ENCODE measurements around the gene CENPU. TPM values are rescaled to one million over a fixed set of nuclear protein-coding genes. Genes with fewer than 3 reads are reported as not detected.
A peak's percentile ranks its signal among the peaks of the same experiment; 100 is the strongest.
"Not testable (repeated sequence)": the region's sequence is repeated elsewhere in the genome, so short reads cannot be mapped to it uniquely, and the experiment has no call there.

Gene CENPU
- total RNA-seq, 5 donors from 2014 or later (not counting 1 experiment from before 2014, with no cell fraction given) = 1.5 to 7.8 (median 3.0) TPM

DNA sequence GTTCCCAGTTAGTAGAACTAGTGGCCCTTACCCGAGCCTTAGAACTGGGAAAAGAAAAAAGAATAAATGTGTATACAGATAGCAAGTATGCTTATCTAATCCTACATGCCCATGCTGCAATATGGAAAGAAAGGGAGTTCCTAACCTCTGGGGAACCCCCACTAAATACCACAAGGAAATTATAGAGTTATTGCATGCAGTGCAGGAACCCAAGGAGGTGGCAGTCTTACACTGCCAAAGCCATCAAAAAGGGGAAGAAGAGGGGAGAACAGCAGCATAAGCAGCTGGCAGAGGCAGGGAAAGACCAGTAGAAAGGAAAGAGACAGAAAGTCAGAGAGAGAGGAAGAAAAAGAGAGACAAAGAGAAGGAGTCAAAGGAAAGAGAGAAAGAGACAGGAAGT, 5.7 kb upstream of the CENPU start:
- Mint-ChIP-seq H3K4me1 (peaks cover 12 to 15% (median 13%) of the 10 kb centered on the region in 3 donors), H3K27ac (peak overlapping the region; percentile 56 to 68)
- H3K4me3 ChIP-seq (ENCODE audit: control insufficient read depth in 1 of 2, extremely low read depth in 1 of 2, low read length in 1 of 2); DNase-seq; CTCF ChIA-PET; H3K27ac ChIP-seq (ENCODE audit: low read length); H3K36me3 ChIP-seq (ENCODE audit: control insufficient read depth in 2 of 2, extremely low read depth in 1 of 2, insufficient read depth in 1 of 2, low read length in 1 of 2); H3K4me3 Mint-ChIP-seq; H3K9me3 ChIP-seq; H3K4me1 ChIP-seq (ENCODE audit: control insufficient read depth in 1 of 2, extremely low read depth in 1 of 2, insufficient read depth in 2 of 2, low read length in 2 of 2); POLR2A ChIA-PET; ATAC-seq (replicated peaks in 1 of 4); H3K27me3 ChIP-seq (replicated peaks in 1 of 2; ENCODE audit: control insufficient read depth in 2 of 2, extremely low read depth in 1 of 2, insufficient read depth in 2 of 2, low read length in 1 of 2); H3K36me3 Mint-ChIP-seq; H3K9me3 Mint-ChIP-seq; H3K27me3 Mint-ChIP-seq: not testable (repeated sequence)
- no CpG with 5 or more reads among the region's 1 CpG for WGBS (ENCODE audit: insufficient coverage)

DNA sequence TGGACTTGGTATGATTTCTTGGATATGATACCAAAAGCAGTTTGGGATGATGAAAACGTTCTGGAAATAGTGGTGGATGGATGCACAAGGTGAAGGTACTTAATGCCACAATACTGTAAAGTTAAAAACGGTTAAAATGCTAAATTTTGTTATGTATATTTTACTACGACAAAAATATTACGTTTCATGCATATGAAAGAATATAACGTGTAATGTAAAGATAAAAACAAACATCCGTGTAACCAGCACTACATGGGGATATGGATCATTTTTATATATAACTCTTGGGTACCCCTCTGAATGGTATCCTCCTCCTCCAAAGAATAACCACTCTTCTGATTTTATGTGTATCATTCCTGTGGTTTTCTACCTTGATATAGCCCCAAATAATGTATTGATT, 862 bp upstream of the CENPU start:
- no peaks in the 10 kb centered on the region for H3K27me3 Mint-ChIP-seq

GRCh38 chr4:184732126-184732525, 1.8 kb downstream of the CENPU start:
- Histone ChIP-seq H3K27ac (ENCODE audit: low read length) (no peak overlapping the region), H3K9me3 (no peaks in the 10 kb centered on the region), H3K4me1 (ENCODE audit: control insufficient read depth in 1 of 2, extremely low read depth in 1 of 2, insufficient read depth in 2 of 2, low read length in 2 of 2) (peaks cover 0 to 10% of the 10 kb centered on the region in 2 experiments), H3K27me3 (replicated peaks in 1 of 2; ENCODE audit: control insufficient read depth in 2 of 2, extremely low read depth in 1 of 2, insufficient read depth in 2 of 2, low read length in 1 of 2) (no peaks in the 10 kb centered on the region), H3K36me3 (ENCODE audit: control insufficient read depth in 2 of 2, extremely low read depth in 1 of 2, insufficient read depth in 1 of 2, low read length in 1 of 2) (no peaks in the 10 kb centered on the region), H3K4me3 (ENCODE audit: control insufficient read depth in 1 of 2, extremely low read depth in 1 of 2, low read length in 1 of 2) (no peak overlapping the region)
- H3K27ac Mint-ChIP-seq = no peak overlapping the region
- no CpG with 5 or more reads among the region's 4 CpGs for WGBS (ENCODE audit: insufficient coverage)
- no peaks in the 10 kb centered on the region for H3K27me3 Mint-ChIP-seq
- H3K36me3 Mint-ChIP-seq = no peaks in the 10 kb centered on the region
- no peak for DNase-seq
- H3K4me1 Mint-ChIP-seq = peaks cover 11 to 18% (median 15%) of the 10 kb centered on the region in 3 donors
- H3K9me3 Mint-ChIP-seq = no peaks in the 10 kb centered on the region
- ChIA-PET CTCF (interaction anchor here in 1 of 2 donors (0.8 kb wide), 1 partner anchor 362 kb away, joined by 3 read pairs; no protein-coding TSS in a partner anchor), POLR2A (no interaction called here)
- H3K4me3 Mint-ChIP-seq = peak overlapping the region; percentile 61 to 89 (median 83)
- no peak for ATAC-seq (replicated peaks in 1 of 4)

More for the DNA sequence above, 862 bp upstream of the CENPU start:
- Mint-ChIP-seq H3K4me3 (peak overlapping the region; percentile 83 to 89 (median 88)), H3K4me1 (peaks cover 18 to 23% (median 22%) of the 10 kb centered on the region in 3 donors), H3K9me3 (no peaks in the 10 kb centered on the region), H3K36me3 (no peaks in the 10 kb centered on the region), H3K27ac (peak overlapping the region; percentile 88)
- peak overlapping the region; percentile 56 for H3K27ac ChIP-seq (ENCODE audit: low read length)
- WGBS (ENCODE audit: insufficient coverage) = no CpG with 5 or more reads among the region's 6 CpGs
- no peak for ATAC-seq (replicated peaks in 1 of 4)
- H3K9me3 ChIP-seq = no peaks in the 10 kb centered on the region
- no peaks in the 10 kb centered on the region for H3K27me3 ChIP-seq (replicated peaks in 1 of 2; ENCODE audit: control insufficient read depth in 2 of 2, extremely low read depth in 1 of 2, insufficient read depth in 2 of 2, low read length in 1 of 2)
- H3K4me3 ChIP-seq (ENCODE audit: control insufficient read depth in 1 of 2, extremely low read depth in 1 of 2, low read length in 1 of 2) = no peak overlapping the region
- ChIA-PET CTCF (interaction anchor here in 1 of 2 donors (0.7 to 2.3 kb wide), 8 partner anchors 11 to 471 kb away, joined by 3 to 12 read pairs (median 5); partner anchors contain the start of genes CASP3 and PRIMPOL), POLR2A (interaction anchor here (0.7 to 1.8 kb wide), 5 partner anchors 11 to 260 kb away, joined by 3 to 8 read pairs (median 3); partner anchors contain the start of genes CASP3 (in 1 of the 2) and PRIMPOL (in 1 of the 2))
- H3K36me3 ChIP-seq (ENCODE audit: control insufficient read depth in 2 of 2, extremely low read depth in 1 of 2, insufficient read depth in 1 of 2, low read length in 1 of 2) = no peaks in the 10 kb centered on the region
- H3K4me1 ChIP-seq (ENCODE audit: control insufficient read depth in 1 of 2, extremely low read depth in 1 of 2, insufficient read depth in 2 of 2, low read length in 2 of 2) = peaks cover 0 to 12% of the 10 kb centered on the region in 2 experiments
- no peak for DNase-seq

DNA sequence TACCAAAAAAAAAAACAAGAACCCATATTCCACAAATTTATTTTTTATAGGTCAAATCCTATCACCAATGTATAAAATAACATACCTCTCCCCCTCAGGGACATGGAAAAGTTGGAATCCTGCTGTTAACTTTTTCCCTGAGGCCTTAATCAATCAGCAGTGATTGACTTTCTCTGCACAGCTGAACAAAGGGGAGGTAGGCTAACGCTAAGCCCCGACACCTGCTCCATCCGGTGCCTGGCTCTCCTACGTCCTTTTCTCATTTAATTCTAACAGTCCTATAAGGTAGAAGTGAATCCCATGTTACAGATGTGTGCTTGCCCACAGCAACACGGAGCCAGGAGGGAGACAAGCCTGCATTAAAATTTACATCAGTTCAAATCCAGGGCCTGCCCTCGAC, 2.8 kb downstream of the CENPU start:
- ChIA-PET POLR2A (no interaction called here), CTCF (no interaction called here)
- Histone ChIP-seq H3K27me3 (replicated peaks in 1 of 2; ENCODE audit: control insufficient read depth in 2 of 2, extremely low read depth in 1 of 2, insufficient read depth in 2 of 2, low read length in 1 of 2) (no peaks in the 10 kb centered on the region), H3K36me3 (ENCODE audit: control insufficient read depth in 2 of 2, extremely low read depth in 1 of 2, insufficient read depth in 1 of 2, low read length in 1 of 2) (no peaks in the 10 kb centered on the region), H3K4me3 (ENCODE audit: control insufficient read depth in 1 of 2, extremely low read depth in 1 of 2, low read length in 1 of 2) (no peak overlapping the region), H3K4me1 (ENCODE audit: control insufficient read depth in 1 of 2, extremely low read depth in 1 of 2, insufficient read depth in 2 of 2, low read length in 2 of 2) (peaks cover 0 to 10% of the 10 kb centered on the region in 2 experiments), H3K9me3 (no peaks in the 10 kb centered on the region), H3K27ac (ENCODE audit: low read length) (no peak overlapping the region)
- DNase-seq = no peak
- no peaks in the 10 kb centered on the region for H3K27me3 Mint-ChIP-seq
- H3K27ac Mint-ChIP-seq = no peak overlapping the region
- H3K4me1 Mint-ChIP-seq = peaks cover 11 to 18% (median 15%) of the 10 kb centered on the region in 3 donors
- H3K4me3 Mint-ChIP-seq = no peak overlapping the region
- no CpG with 5 or more reads among the region's 6 CpGs for WGBS (ENCODE audit: insufficient coverage)
- ATAC-seq (replicated peaks in 1 of 4) = no peak
- no peaks in the 10 kb centered on the region for H3K9me3 Mint-ChIP-seq
- no peaks in the 10 kb centered on the region for H3K36me3 Mint-ChIP-seq

GRCh38 chr4:184729946-184730345, 4.0 kb downstream of the CENPU start:
- ChIA-PET POLR2A (no interaction called here), CTCF (interaction anchor here in 1 of 2 donors (0.6 kb wide), 1 partner anchor 180 kb away, joined by 3 read pairs; no protein-coding TSS in a partner anchor)
- DNase-seq (no peak), ATAC-seq (replicated peaks in 1 of 4) (no peak)
- Histone ChIP-seq H3K36me3 (ENCODE audit: control insufficient read depth in 2 of 2, extremely low read depth in 1 of 2, insufficient read depth in 1 of 2, low read length in 1 of 2) (no peaks in the 10 kb centered on the region), H3K9me3 (no peaks in the 10 kb centered on the region), H3K27ac (ENCODE audit: low read length) (no peak overlapping the region), H3K4me3 (ENCODE audit: control insufficient read depth in 1 of 2, extremely low read depth in 1 of 2, low read length in 1 of 2) (no peak overlapping the region), H3K27me3 (replicated peaks in 1 of 2; ENCODE audit: control insufficient read depth in 2 of 2, extremely low read depth in 1 of 2, insufficient read depth in 2 of 2, low read length in 1 of 2) (no peaks in the 10 kb centered on the region), H3K4me1 (ENCODE audit: control insufficient read depth in 1 of 2, extremely low read depth in 1 of 2, insufficient read depth in 2 of 2, low read length in 2 of 2) (peaks cover 0 to 10% of the 10 kb centered on the region in 2 experiments)
- H3K27ac Mint-ChIP-seq = no peak overlapping the region
- no peaks in the 10 kb centered on the region for H3K9me3 Mint-ChIP-seq
- 98% methylated on average over 4 of the region's 5 CpGs for WGBS (ENCODE audit: insufficient coverage)
- no peaks in the 10 kb centered on the region for H3K27me3 Mint-ChIP-seq
- H3K36me3 Mint-ChIP-seq = no peaks in the 10 kb centered on the region
- no peak overlapping the region for H3K4me3 Mint-ChIP-seq
- H3K4me1 Mint-ChIP-seq = peaks cover 11 to 17% (median 17%) of the 10 kb centered on the region in 3 donors

DNA sequence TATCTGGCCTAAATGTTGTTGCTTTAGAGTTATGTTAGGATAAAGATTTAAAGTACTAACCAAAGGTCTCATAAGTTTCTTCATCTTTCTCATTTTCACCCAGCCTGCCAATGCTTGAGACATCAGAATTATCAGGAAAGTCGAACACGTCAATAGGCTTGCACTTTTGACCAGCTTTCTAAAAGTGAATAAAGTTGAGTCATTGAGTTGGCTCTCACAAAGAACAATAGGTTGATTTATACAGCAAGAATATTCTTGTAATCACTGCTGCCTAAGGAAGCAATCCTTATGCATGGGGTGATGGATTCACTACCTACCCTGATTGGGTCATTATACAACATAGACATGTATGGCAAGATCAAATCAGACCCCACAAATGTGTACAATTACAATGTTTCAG, 5.0 kb downstream of the CENPU start:
- H3K27ac Mint-ChIP-seq = no peak overlapping the region
- CTCF ChIA-PET = no interaction called here

More for the DNA sequence above, 5.0 kb downstream of the CENPU start:
- WGBS (ENCODE audit: insufficient coverage) = no CpG with 5 or more reads among the region's 2 CpGs
- peaks cover 5 to 10% (median 9%) of the 10 kb centered on the region in 3 donors for H3K4me1 Mint-ChIP-seq
- POLR2A ChIA-PET = no interaction called here
- no peak overlapping the region for H3K4me3 Mint-ChIP-seq
- H3K27me3 Mint-ChIP-seq = no peaks in the 10 kb centered on the region
- no peaks in the 10 kb centered on the region for H3K9me3 Mint-ChIP-seq
- ATAC-seq (replicated peaks in 1 of 4) (no peak), DNase-seq (no peak)
- H3K27ac ChIP-seq (ENCODE audit: low read length) = no peak overlapping the region
- H3K27me3 ChIP-seq (replicated peaks in 1 of 2; ENCODE audit: control insufficient read depth in 2 of 2, extremely low read depth in 1 of 2, insufficient read depth in 2 of 2, low read length in 1 of 2) = no peaks in the 10 kb centered on the region
- no peaks in the 10 kb centered on the region for H3K9me3 ChIP-seq
- peaks cover 0 to 10% of the 10 kb centered on the region in 2 experiments for H3K4me1 ChIP-seq (ENCODE audit: control insufficient read depth in 1 of 2, extremely low read depth in 1 of 2, insufficient read depth in 2 of 2, low read length in 2 of 2)
- peaks cover 3% of the 10 kb centered on the region for H3K36me3 Mint-ChIP-seq
- no peak overlapping the region for H3K4me3 ChIP-seq (ENCODE audit: control insufficient read depth in 1 of 2, extremely low read depth in 1 of 2, low read length in 1 of 2)
- H3K36me3 ChIP-seq (ENCODE audit: control insufficient read depth in 2 of 2, extremely low read depth in 1 of 2, insufficient read depth in 1 of 2, low read length in 1 of 2) = no peaks in the 10 kb centered on the region

Measured in T-cell (primary cell).